ENCODE data around the gene BRD3. TPM values are rescaled to one million over a fixed set of nuclear protein-coding genes. Genes with fewer than 3 reads are reported as not detected.

BRD3 gene
- total and polyA plus RNA-seq, 2 of the 8 experiments (the other 6 are each of a cell fraction or from before 2014, with no cell fraction given) = 31.0 to 82.7 TPM

DNA sequence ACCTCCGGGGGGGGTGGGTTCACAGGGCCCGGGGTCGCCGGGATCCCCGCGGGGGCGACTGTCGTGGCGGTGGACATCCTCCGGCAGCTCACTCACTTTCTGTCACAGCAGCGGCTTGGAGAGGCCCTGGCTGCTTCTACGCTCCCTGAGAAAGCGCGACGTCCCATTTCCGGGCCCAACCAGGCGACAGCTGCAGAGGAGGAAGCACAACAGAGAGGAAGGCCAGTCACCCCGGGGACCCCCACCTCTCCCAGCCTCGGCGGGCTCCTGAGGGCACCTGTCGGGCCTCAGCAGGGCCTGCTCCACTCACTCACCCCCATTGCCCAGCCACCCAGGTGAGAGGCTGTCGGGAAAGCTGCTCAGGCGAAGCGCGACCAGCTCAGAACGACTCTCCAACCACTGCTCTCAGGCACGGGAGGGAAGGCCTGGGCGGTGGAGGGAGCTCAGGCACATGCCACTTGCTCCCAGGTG is 14.4 kb downstream of the BRD3 start (continued):
- TF ChIP-seq RBBP5 (IDR thresholded peaks at IDR 0.05; ENCODE audit: borderline replicate concordance, low read depth, low read length) = no peak
